ENCODE results near the gene MPRIP.

DNA sequence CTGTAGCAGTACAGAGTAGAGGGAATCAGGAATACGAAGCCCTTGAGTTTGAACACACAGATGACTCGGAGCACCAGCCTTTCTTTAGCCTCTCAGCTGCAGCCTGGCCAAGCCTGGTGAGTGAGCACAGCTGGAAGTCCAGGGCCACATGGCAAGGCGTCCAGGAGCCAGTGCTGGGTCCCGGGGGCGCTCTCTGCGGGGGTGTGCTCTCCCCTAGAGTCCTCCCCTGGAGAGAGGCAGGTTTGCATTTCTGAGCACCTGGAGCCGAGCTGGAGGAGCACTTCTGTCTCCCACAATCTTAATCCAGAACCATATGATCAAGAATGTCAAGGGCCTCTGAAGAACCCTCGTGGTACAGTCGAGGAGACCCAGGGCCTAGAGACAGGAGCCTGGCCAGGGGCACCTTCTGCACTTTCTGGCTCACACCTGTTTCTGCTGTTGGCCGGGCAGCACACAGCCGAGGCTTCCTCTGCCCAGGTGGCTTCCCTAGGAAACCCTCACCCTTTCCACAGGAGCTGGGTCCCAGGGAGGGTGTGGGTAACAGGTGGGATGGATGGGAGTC, 85.6 kb downstream of the MPRIP start:
- TF ChIP-seq POLR2A (IDR thresholded peaks at IDR 0.05; ENCODE audit: low read depth, low read length) (no peak), TAF1 (IDR thresholded peaks at IDR 0.05; ENCODE audit: low read depth, low read length) (no peak), POLR2AphosphoS5 (IDR thresholded peaks at IDR 0.05; ENCODE audit: low read depth, low read length) (no peak)
